ENCODE data around the gene HSPA1A.
A peak's percentile ranks its signal among the peaks of the same experiment; 100 is the strongest.
"Not testable (repeated sequence)": the region's sequence is repeated elsewhere in the genome, so short reads cannot be mapped to it uniquely, and the experiment has no call there.

HSPA1A gene

DNA sequence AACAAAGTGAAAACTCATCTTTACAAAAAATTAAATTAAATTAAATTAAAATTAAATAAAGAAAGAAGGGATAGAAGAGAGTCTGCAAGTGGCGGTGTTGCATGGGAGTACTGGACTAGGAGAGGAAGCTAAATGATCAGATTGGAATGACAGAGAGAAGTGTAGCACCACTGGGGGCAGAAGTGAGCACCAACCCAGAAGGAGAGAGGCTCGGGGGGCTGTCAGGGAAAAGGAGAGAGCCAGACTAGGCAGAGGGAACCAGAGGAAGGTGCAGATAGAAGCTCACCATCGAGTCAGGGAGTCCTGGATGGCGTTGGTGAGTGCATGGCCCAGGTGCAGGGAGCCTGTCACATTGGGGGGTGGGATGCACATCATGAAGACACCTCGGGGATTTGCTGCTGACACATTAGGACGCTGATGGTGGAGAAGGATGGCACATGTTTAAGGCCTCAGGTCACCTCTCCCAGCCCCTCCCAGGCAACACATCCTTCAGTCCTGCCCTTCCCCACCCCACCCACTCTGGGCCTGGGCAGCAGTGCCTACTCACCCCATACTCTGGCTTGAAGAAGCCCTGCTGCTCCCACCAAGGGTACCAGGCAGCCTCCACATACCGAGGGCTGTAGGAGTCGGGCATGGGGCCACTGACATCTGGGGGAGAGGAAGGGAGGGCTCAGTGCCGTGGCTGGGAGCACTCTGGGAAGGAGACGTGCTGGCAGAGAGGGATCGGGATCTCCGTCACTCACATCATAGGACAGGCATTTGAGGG lies 23.8 kb upstream of the HSPA1A start:
- H3K4me2 ChIP-seq (ENCODE audit: low read length), result no peak overlapping the region
- no peaks in the 10 kb centered on the region for H3K27me3 ChIP-seq (ENCODE audit: low read depth, low read length)
- H3K79me2 ChIP-seq (ENCODE audit: low read length), result peaks cover 34% of the 10 kb centered on the region
- TF ChIP-seq EZH2phosphoT487 (IDR thresholded peaks at IDR 0.05; ENCODE audit: low read depth), result no peak
- TF ChIP-seq, protein P1, sequence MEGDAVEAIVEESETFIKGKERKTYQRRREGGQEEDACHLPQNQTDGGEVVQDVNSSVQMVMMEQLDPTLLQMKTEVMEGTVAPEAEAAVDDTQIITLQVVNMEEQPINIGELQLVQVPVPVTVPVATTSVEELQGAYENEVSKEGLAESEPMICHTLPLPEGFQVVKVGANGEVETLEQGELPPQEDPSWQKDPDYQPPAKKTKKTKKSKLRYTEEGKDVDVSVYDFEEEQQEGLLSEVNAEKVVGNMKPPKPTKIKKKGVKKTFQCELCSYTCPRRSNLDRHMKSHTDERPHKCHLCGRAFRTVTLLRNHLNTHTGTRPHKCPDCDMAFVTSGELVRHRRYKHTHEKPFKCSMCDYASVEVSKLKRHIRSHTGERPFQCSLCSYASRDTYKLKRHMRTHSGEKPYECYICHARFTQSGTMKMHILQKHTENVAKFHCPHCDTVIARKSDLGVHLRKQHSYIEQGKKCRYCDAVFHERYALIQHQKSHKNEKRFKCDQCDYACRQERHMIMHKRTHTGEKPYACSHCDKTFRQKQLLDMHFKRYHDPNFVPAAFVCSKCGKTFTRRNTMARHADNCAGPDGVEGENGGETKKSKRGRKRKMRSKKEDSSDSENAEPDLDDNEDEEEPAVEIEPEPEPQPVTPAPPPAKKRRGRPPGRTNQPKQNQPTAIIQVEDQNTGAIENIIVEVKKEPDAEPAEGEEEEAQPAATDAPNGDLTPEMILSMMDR (IDR thresholded peaks at IDR 0.05; ENCODE audit: low read depth, low read length), result peak; percentile 40
- no peak overlapping the region for H3K4me3 ChIP-seq (ENCODE audit: low read length)
- no peak overlapping the region for H3K27ac ChIP-seq (ENCODE audit: low read length)
- H3K4me1 ChIP-seq (ENCODE audit: low read length), result peaks cover 25% of the 10 kb centered on the region
- no peaks in the 10 kb centered on the region for H3K9me3 ChIP-seq (ENCODE audit: insufficient read depth, low read length)
- no peak overlapping the region for H2AFZ ChIP-seq (ENCODE audit: low read depth, low read length)
- H3K36me3 ChIP-seq (replicated peaks; ENCODE audit: low read depth, low read length), result peaks cover 5% of the 10 kb centered on the region
- no peaks in the 10 kb centered on the region for H4K20me1 ChIP-seq (ENCODE audit: insufficient read depth, low read length)
- no peak overlapping the region for H3K9ac ChIP-seq (ENCODE audit: low read length)

DNA sequence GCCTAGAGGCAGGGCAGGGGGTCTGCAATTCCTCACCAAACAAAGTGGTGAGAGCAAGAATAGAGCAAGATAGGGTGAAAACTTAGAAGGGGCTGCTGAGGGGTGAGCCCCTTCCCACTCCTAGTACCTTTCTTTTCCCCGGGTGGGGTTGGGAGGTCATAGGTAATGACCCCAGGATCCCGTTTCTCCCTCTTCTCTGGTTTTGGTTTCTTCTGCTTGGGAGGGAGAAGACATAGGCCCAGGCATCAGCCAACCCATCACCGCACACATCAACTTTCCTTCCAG lies 23.3 kb upstream of the HSPA1A start:
- H2AFZ ChIP-seq (ENCODE audit: low read depth, low read length), result no peak overlapping the region
- H3K4me2 ChIP-seq (ENCODE audit: low read length), result no peak overlapping the region
- no peak overlapping the region for H3K4me3 ChIP-seq (ENCODE audit: low read length)
- H4K20me1 ChIP-seq (ENCODE audit: insufficient read depth, low read length), result no peaks in the 10 kb centered on the region
- H3K9ac ChIP-seq (ENCODE audit: low read length), result no peak overlapping the region
- TF ChIP-seq EZH2phosphoT487 (IDR thresholded peaks at IDR 0.05; ENCODE audit: low read depth), result no peak
- TF ChIP-seq, protein P1 (IDR thresholded peaks at IDR 0.05; ENCODE audit: low read depth, low read length), result no peak
- peaks cover 5% of the 10 kb centered on the region for H3K36me3 ChIP-seq (replicated peaks; ENCODE audit: low read depth, low read length)
- no peak overlapping the region for H3K27ac ChIP-seq (ENCODE audit: low read length)
- peaks cover 25% of the 10 kb centered on the region for H3K4me1 ChIP-seq (ENCODE audit: low read length)
- H3K9me3 ChIP-seq (ENCODE audit: insufficient read depth, low read length), result no peaks in the 10 kb centered on the region
- no peaks in the 10 kb centered on the region for H3K27me3 ChIP-seq (ENCODE audit: low read depth, low read length)
- peaks cover 34% of the 10 kb centered on the region for H3K79me2 ChIP-seq (ENCODE audit: low read length)

DNA sequence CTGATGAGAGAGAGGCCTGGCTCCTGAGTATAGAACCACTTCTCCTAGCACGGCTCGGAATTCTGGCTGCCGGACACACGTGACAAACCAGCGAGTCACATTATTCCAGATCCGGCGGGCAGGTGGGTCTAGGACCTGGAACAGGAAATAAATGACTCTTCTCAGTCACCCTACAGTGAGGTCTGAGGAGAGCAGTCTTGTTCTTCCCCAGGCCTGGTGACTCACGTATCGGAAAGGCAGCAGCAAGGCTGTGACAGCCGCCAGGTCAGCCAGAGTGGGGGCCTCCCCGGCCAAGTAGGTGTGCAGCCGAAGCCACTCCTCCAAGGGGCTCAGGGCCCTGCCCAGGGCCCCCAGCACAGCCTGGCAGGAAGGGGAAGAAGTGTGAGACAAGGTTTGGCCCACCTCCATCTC lies 22.6 kb upstream of the HSPA1A start:
- Histone ChIP-seq H3K4me1 (ENCODE audit: low read length) (peaks cover 25% of the 10 kb centered on the region), H2AFZ (ENCODE audit: low read depth, low read length) (no peak overlapping the region), H3K9me3 (ENCODE audit: insufficient read depth, low read length) (no peaks in the 10 kb centered on the region), H3K9ac (ENCODE audit: low read length) (no peak overlapping the region), H3K36me3 (replicated peaks; ENCODE audit: low read depth, low read length) (peaks cover 5% of the 10 kb centered on the region), H4K20me1 (ENCODE audit: insufficient read depth, low read length) (no peaks in the 10 kb centered on the region), H3K4me2 (ENCODE audit: low read length) (no peak overlapping the region), H3K4me3 (ENCODE audit: low read length) (no peak overlapping the region), H3K27ac (ENCODE audit: low read length) (no peak overlapping the region), H3K79me2 (ENCODE audit: low read length) (peaks cover 34% of the 10 kb centered on the region), H3K27me3 (ENCODE audit: low read depth, low read length) (no peaks in the 10 kb centered on the region)
- TF ChIP-seq, protein P1 (IDR thresholded peaks at IDR 0.05; ENCODE audit: low read depth, low read length), result no peak
- no peak for TF ChIP-seq EZH2phosphoT487 (IDR thresholded peaks at IDR 0.05; ENCODE audit: low read depth)

DNA sequence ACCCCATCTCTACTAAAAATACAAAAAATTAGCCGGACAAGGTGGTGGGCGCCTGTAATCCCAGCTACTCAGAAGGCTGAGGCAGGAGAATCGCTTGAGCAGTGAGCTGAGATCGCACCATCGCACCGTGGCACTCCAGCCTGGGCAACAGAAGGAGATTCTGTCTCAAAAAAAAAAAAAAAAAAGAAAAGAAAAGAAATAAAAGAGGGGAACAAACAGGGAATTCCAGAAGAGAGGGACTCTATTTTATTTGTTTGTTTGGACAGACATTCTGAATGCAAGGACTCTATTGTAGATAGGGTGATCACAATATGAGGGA lies 21.5 kb upstream of the HSPA1A start:
- Histone ChIP-seq H3K79me2 (ENCODE audit: low read length) (peaks cover 34% of the 10 kb centered on the region), H3K4me2 (ENCODE audit: low read length) (peak overlapping the region; percentile 87), H3K4me3 (ENCODE audit: low read length) (peak overlapping the region; percentile 100), H3K9ac (ENCODE audit: low read length) (peak overlapping the region; percentile 90), H3K27ac (ENCODE audit: low read length) (peak overlapping the region; percentile 72), H3K4me1 (ENCODE audit: low read length) (peaks cover 23% of the 10 kb centered on the region)
- not testable (repeated sequence) for H3K27me3 ChIP-seq (ENCODE audit: low read depth, low read length); H4K20me1 ChIP-seq (ENCODE audit: insufficient read depth, low read length); H2AFZ ChIP-seq (ENCODE audit: low read depth, low read length); H3K36me3 ChIP-seq (replicated peaks; ENCODE audit: low read depth, low read length); H3K9me3 ChIP-seq (ENCODE audit: insufficient read depth, low read length)

All from OCI-LY3 (cell line).